ENCODE measurements around the gene MYO18A.
"Not testable (repeated sequence)": the region's sequence is repeated elsewhere in the genome, so short reads cannot be mapped to it uniquely, and the experiment has no call there.

MYO18A gene

DNA sequence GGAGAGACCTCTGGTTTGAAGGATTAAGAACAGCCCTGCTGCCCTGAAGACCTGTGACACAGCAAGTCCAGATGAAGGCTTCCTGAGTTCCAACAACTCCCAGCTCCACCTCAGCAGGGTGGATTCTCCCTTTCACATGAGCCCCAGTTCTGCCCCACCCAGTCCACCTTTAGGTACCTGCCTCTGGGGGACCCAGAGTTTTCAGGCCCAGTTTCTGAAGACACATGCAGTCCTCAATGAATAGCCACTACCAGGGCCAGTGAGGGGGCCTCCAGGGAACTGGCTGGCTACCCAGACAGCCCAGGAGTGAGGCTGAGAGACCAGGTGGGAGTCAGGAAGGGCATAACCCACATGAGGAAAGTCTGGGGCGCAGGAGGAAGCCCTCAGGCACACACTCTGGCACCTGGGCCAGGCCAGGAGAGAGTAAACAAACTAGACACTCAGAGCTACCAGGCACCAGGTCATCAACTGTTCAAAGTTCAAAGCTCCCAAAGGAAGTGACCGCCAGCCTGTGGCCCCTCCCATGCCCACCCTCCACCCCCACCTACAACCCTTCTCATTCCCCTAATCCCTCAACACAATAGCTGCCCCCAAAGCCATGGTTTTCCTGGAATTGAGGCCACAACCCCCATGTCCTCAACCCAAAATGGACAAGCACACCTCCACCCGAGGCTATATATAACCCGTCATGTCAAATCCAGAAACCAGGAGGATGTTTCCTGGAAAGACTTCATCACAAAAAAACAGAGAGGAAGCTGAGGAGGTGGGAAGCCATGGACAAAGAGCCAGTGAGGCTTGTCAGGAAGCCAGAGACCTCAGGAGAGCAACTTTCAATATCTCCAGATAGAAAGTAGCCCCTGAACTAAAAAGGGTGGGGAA, 2.1 kb downstream of the MYO18A start:
- no peaks in the 10 kb centered on the region for H3K9me3 ChIP-seq (ENCODE audit: control insufficient read depth, insufficient read depth, low read length)
- H3K27me3 ChIP-seq (ENCODE audit: control insufficient read depth, insufficient read depth, low read length) = peaks cover 2% of the 10 kb centered on the region; the same call in 1 of the 2 replicates
- H3K27ac ChIP-seq (ENCODE audit: low read length) = no peak overlapping the region
- no peak for DNase-seq (ENCODE audit: low read depth, low spot score)
- peaks cover 11% of the 10 kb centered on the region for H3K4me1 ChIP-seq (ENCODE audit: control insufficient read depth, insufficient read depth, low read length)
- no peak overlapping the region for H3K4me3 ChIP-seq (ENCODE audit: low read length)
- WGBS (ENCODE audit: insufficient coverage, insufficient read length) = no CpG with 5 or more reads among the region's 4 CpGs
- no peaks in the 10 kb centered on the region for H3K36me3 ChIP-seq (ENCODE audit: control insufficient read depth, insufficient read depth, low read length)

DNA sequence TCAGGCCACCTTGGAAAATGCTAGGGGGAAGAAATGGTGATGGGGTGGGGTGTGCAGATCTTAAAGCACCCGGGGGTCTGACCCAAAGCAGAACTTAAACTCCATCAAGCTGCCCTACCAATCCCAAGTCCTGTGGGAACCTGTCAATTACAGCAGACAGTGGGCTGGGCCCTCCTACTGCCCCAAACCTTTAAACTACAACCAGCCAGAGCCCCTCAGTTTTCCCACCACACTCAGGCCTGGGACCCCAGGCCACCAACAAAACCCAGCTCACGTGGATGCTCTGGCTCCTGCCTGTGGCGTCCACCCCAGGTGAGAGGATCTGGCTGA, 2.7 kb downstream of the MYO18A start:
- H3K36me3 ChIP-seq (ENCODE audit: control insufficient read depth, insufficient read depth, low read length) = no peaks in the 10 kb centered on the region; the same call in 1 of the 2 replicates
- no peaks in the 10 kb centered on the region for H3K9me3 ChIP-seq (ENCODE audit: control insufficient read depth, insufficient read depth, low read length)
- H3K4me3 ChIP-seq (ENCODE audit: low read length) = no peak overlapping the region
- DNase-seq (ENCODE audit: low read depth, low spot score) = no peak
- H3K27me3 ChIP-seq (ENCODE audit: control insufficient read depth, insufficient read depth, low read length) = peaks cover 2% of the 10 kb centered on the region; the same call in 1 of the 2 replicates
- H3K27ac ChIP-seq (ENCODE audit: low read length) = no peak overlapping the region
- peaks cover 11% of the 10 kb centered on the region for H3K4me1 ChIP-seq (ENCODE audit: control insufficient read depth, insufficient read depth, low read length)
- WGBS (ENCODE audit: insufficient coverage, insufficient read length) = no CpG with 5 or more reads among the region's 3 CpGs

DNA sequence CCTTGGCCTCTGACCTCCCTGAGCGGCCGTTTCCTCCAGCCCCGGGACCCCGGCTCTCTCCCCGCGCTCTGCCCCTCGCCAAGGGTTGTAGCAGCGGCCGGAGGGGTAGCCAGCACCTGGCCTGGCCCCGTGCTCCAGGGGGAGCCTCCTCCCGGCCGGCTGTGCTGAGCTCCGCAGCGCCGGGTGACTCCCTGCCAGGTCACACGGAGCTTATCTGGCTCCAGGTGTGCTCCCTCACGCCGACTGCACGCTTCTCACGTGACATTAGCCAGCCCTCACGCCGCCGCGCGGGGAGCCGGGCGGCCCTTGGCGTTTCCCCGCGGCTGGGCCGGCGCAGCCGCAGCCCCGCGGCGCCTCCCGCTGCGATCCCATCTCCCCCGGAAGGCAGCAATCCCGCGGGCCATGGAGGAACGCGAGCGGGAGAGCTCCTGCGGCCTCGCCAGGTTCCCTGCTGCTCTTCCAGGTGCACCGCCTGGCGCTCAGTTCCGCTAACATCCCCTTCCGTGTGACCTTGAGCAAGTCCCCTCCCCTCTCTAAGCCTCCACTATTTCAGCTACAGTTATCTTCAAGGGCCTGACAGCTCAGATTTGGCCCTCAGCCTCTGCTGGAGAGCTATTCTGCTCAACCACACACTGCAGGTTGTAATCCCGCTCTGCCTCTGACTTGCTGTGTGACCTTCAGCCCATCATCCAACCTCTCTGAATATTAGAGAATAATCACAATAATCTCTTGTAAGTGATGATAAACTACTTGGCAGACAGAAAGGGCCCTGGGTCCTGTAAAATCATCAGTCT, 3.4 kb downstream of the MYO18A start:
- peak overlapping the region; percentile 49; the same call in 1 of the 2 replicates for H3K4me3 ChIP-seq (ENCODE audit: low read length)
- H3K36me3 ChIP-seq (ENCODE audit: control insufficient read depth, insufficient read depth, low read length) = no peaks in the 10 kb centered on the region; the same call in 1 of the 2 replicates
- no CpG with 5 or more reads among the region's 51 CpGs for WGBS (ENCODE audit: insufficient coverage, insufficient read length)
- no peak overlapping the region for H3K27ac ChIP-seq (ENCODE audit: low read length)
- no peaks in the 10 kb centered on the region for H3K9me3 ChIP-seq (ENCODE audit: control insufficient read depth, insufficient read depth, low read length)
- H3K27me3 ChIP-seq (ENCODE audit: control insufficient read depth, insufficient read depth, low read length) = peaks cover 2% of the 10 kb centered on the region; the same call in 1 of the 2 replicates
- peaks cover 11% of the 10 kb centered on the region for H3K4me1 ChIP-seq (ENCODE audit: control insufficient read depth, insufficient read depth, low read length)
- no peak for DNase-seq (ENCODE audit: low read depth, low spot score)

DNA sequence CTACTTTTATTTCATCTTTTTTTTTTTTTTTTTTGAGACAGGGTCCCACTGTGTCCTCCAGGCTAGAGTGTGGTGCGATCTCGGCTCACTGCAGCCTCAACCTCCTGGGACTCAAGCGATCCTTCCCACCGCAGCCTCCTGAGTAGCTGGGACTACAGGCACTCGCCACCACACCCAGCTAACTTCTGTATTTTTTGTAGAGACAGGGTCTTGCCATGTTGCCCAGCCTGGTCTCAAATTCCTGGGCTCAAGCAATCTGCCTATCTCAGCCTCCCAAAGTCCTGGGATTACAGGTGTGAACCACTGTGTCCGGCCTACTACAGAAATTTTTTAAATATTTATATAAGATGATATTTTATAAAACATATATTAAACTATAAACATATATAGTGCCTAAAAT, 4.8 kb downstream of the MYO18A start:
- H3K36me3 ChIP-seq (ENCODE audit: control insufficient read depth, insufficient read depth, low read length) = no peaks in the 10 kb centered on the region; the same call in 1 of the 2 replicates
- DNase-seq (ENCODE audit: low read depth, low spot score) = no peak
- no peaks in the 10 kb centered on the region for H3K27me3 ChIP-seq (ENCODE audit: control insufficient read depth, insufficient read depth, low read length)
- no peaks in the 10 kb centered on the region for H3K9me3 ChIP-seq (ENCODE audit: control insufficient read depth, insufficient read depth, low read length)
- no peak overlapping the region for H3K27ac ChIP-seq (ENCODE audit: low read length)
- no peak overlapping the region for H3K4me3 ChIP-seq (ENCODE audit: low read length)
- no CpG with 5 or more reads among the region's 6 CpGs for WGBS (ENCODE audit: insufficient coverage, insufficient read length)
- peaks cover 11% of the 10 kb centered on the region for H3K4me1 ChIP-seq (ENCODE audit: control insufficient read depth, insufficient read depth, low read length)

DNA sequence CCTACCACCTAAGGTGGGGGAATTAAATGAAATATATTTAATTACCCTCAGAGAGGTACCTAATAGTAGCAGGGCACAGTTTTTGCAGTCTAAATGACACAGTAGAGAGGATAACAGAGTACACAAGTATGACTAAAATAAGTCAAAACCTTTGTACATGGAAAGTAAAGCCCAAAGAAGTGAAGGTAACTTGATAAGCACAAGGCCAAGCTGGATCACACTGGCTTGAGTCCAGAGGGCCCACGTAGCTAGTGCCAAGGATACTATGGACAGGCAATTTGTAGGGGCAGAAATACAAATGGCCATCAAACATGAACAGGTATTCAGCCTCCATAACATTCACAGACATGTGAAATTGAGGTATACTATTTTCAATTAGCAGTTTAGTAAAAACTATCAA, 7.6 kb downstream of the MYO18A start:
- H3K27me3 ChIP-seq (ENCODE audit: control insufficient read depth, insufficient read depth, low read length) = no peaks in the 10 kb centered on the region
- H3K4me3 ChIP-seq (ENCODE audit: low read length) = no peak overlapping the region
- peaks cover 2% of the 10 kb centered on the region; the same call in 1 of the 2 replicates for H3K4me1 ChIP-seq (ENCODE audit: control insufficient read depth, insufficient read depth, low read length)
- no peak for DNase-seq (ENCODE audit: low read depth, low spot score)
- H3K36me3 ChIP-seq (ENCODE audit: control insufficient read depth, insufficient read depth, low read length) = no peaks in the 10 kb centered on the region; the same call in 1 of the 2 replicates
- no peak overlapping the region for H3K27ac ChIP-seq (ENCODE audit: low read length)
- WGBS (ENCODE audit: insufficient coverage, insufficient read length) = no CpG with 5 or more reads among the region's 1 CpG
- no peaks in the 10 kb centered on the region for H3K9me3 ChIP-seq (ENCODE audit: control insufficient read depth, insufficient read depth, low read length)

DNA sequence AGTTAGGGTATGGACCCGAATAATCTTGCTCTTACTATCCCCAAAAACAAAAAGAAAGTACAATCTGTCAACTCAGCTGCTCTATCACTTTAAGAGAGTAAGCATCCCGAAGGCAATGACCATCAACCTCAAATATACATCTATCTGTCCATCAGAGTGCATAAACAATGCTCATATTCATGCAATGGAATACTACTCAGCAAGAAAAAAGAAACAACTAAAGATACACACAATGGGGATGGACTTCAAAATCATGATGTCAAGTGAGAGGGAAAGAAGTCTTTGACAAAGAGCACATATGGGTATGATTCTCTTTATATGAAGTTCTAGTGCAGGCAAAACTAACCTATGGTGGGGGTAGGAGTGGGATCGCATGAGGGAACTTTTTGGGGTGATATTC, 9.5 kb downstream of the MYO18A start:
- WGBS (ENCODE audit: insufficient coverage, insufficient read length) = no CpG with 5 or more reads among the region's 3 CpGs
- H3K27ac ChIP-seq (ENCODE audit: low read length) = no peak overlapping the region

DNA sequence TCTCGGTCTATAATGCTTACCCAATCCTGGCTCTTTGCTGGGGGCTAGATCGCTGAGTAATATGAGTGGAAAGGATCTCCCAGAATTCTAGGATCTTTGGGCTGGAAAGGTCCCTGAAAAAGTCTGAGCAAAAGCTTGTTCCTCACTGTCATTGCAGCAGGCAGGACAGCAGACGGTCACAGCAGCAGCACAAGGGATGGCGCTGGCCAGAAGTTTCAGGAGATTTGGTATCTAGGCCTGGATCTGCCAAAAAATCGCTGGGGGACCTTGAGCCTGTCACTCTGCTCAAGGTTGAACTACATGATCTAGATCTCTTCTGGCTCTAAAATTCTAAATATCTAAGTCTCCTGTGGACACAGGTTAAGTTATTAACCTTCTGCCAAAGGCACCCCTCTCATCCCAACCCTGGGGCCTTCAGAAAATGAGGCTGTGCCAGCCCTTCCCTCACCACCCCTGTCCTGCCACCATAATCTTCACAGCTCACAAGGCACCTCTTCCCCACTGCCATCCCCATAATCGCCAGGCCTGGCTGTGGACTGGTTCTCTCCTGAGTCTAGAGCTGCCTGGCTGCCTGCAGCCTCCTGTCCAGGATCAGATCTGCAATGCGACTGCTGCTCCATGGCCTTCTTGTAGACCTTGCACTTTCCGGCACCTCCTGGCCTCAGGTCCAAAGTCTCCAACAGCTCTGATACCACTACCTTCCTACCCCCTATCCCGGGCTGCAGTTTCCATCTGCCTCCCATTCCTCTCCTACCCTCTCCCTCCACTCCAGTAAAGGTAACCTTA, 10.2 kb downstream of the MYO18A start:
- Histone ChIP-seq H3K4me3 (ENCODE audit: low read length) (no peak overlapping the region), H3K27ac (ENCODE audit: low read length) (no peak overlapping the region), H3K9me3 (ENCODE audit: control insufficient read depth, insufficient read depth, low read length) (no peaks in the 10 kb centered on the region), H3K27me3 (ENCODE audit: control insufficient read depth, insufficient read depth, low read length) (no peaks in the 10 kb centered on the region), H3K4me1 (ENCODE audit: control insufficient read depth, insufficient read depth, low read length) (no peaks in the 10 kb centered on the region), H3K36me3 (ENCODE audit: control insufficient read depth, insufficient read depth, low read length) (peaks cover 7% of the 10 kb centered on the region)
- DNase-seq (ENCODE audit: low read depth, low spot score) = no peak
- WGBS (ENCODE audit: insufficient coverage, insufficient read length) = no CpG with 5 or more reads among the region's 9 CpGs

More for the DNA sequence above, 9.5 kb downstream of the MYO18A start:
- no peak overlapping the region for H3K4me3 ChIP-seq (ENCODE audit: low read length)
- H3K36me3 ChIP-seq (ENCODE audit: control insufficient read depth, insufficient read depth, low read length) = peaks cover 6% of the 10 kb centered on the region
- DNase-seq (ENCODE audit: low read depth, low spot score) = no peak
- H3K27me3 ChIP-seq (ENCODE audit: control insufficient read depth, insufficient read depth, low read length) = no peaks in the 10 kb centered on the region
- no peaks in the 10 kb centered on the region for H3K4me1 ChIP-seq (ENCODE audit: control insufficient read depth, insufficient read depth, low read length)
- no peaks in the 10 kb centered on the region for H3K9me3 ChIP-seq (ENCODE audit: control insufficient read depth, insufficient read depth, low read length)

DNA sequence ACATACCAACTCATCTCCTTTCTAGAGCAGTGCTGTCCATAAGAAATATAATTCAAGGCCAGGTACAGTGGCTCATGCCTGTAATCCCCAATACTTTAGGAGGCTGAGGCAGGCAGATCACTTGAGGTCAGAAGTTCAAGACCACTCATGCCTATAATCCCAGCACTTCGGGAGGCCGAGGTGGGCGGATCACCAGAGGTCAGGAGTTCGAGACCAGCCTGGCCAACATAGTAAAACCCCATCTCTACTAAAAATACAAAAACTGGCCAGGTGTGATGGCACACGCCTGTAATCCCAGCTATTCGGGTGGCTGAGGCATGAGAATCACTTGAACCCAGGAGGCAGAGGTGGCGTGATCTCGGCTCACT, 11.5 kb downstream of the MYO18A start:
- not testable (repeated sequence) for H3K36me3 ChIP-seq (ENCODE audit: control insufficient read depth, insufficient read depth, low read length); DNase-seq (ENCODE audit: low read depth, low spot score); H3K27me3 ChIP-seq (ENCODE audit: control insufficient read depth, insufficient read depth, low read length); H3K4me1 ChIP-seq (ENCODE audit: control insufficient read depth, insufficient read depth, low read length); H3K27ac ChIP-seq (ENCODE audit: low read length); H3K9me3 ChIP-seq (ENCODE audit: control insufficient read depth, insufficient read depth, low read length); H3K4me3 ChIP-seq (ENCODE audit: low read length)
- whole genome bisulfite sequencing (ENCODE audit: insufficient coverage, insufficient read length) = no CpG with 5 or more reads among the region's 8 CpGs

DNA sequence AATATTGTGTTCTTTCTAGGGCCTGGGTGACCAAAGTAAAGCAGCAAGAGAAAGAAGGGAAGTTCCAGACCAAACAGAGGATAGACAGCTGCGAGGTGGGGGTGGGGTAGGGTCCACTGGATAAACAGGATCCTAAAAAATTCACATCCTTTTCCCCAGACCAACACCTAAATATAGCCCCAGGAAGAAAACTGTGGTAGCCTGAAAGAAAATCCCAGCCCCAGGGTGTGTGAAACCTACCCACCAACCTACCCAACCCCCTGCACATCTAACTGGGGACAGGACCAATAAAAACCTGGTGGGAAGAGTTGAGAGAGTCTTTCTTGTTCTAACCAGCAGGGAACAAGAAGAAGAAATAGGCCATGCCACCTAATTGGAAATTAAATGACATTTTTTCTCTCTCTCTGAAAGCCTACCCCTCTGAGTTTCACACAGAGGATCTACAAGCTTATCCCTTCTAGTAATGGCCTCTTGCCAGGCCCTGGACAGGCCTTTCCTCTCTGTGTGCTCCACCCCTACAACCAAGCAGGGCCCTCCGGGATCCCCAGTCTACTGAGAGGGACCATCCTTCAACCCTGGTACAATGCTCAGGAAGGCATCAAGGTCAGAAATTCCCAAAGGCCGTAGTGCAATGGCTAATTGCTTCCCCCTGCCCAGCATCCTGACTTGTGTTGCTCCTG, 12.0 kb downstream of the MYO18A start:
- peaks cover 7% of the 10 kb centered on the region for H3K36me3 ChIP-seq (ENCODE audit: control insufficient read depth, insufficient read depth, low read length)
- H3K9me3 ChIP-seq (ENCODE audit: control insufficient read depth, insufficient read depth, low read length) = no peaks in the 10 kb centered on the region
- WGBS (ENCODE audit: insufficient coverage, insufficient read length) = no CpG with 5 or more reads among the region's 3 CpGs
- H3K27me3 ChIP-seq (ENCODE audit: control insufficient read depth, insufficient read depth, low read length) = no peaks in the 10 kb centered on the region
- no peak overlapping the region for H3K4me3 ChIP-seq (ENCODE audit: low read length)
- H3K4me1 ChIP-seq (ENCODE audit: control insufficient read depth, insufficient read depth, low read length) = no peaks in the 10 kb centered on the region
- H3K27ac ChIP-seq (ENCODE audit: low read length) = no peak overlapping the region
- no peak for DNase-seq (ENCODE audit: low read depth, low spot score)
